Bone marrow (tissue), 2 donors: ENCODE data around the gene IL20.
A peak's percentile ranks its signal among the peaks of the same experiment; 100 is the strongest.

Source experiments
- DNase-seq, 2 donors: peaks; one replicate each; lab custom pipeline; 2025; lab: John Stamatoyannopoulos, UW

The IL20 gene

DNA sequence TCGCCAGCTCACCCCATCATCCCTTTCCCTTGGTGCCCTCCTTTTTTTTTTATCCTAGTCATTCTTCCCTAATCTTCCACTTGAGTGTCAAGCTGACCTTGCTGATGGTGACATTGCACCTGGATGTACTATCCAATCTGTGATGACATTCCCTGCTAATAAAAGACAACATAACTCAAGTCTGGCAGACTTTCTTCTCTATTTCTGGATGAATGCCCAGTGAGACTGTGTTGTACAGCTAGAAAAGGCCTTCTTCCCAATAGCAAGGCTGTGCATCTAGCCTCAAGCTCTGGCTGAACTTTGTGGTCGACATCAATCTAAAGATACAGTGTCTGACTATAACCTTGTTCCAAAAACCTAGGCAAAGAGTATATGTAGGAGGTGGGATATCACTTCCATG, 38.3 kb downstream of the IL20 start:
- DNase-seq, result no peak

DNA sequence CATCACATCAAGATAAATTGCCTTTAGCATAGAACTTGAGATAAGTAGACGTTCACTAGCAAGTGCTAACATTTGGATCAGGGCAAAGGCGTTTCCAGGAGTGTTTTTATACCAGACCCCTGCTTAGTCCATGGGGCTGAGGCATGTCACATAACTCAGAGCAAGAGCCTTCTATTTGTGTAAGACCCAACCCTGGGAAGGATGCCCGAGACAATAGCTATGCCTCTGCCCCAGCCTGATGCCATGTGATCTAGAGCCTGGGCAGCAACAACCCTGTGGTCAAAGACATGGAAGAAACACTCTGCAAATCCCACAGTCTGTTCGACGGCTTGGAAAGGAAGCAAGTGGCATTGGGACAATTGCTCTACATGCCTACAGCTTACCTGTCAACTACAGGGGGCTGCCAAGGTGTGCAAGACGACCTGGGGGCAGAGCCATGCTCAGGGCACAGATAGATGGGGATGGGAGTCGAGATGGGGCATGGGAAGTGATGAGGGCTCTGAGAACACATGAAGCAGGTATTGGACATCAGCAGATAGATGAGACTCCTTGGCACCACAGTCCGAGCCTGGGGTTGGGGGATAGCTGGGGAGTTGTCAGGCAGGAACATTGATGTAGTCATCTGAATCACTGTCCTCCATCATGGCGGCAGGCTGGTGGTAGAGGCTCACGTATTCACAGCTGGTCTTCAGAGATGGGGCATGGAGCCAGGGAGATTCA, 39.2 kb downstream of the IL20 start:
- DNase-seq, result no peak

DNA sequence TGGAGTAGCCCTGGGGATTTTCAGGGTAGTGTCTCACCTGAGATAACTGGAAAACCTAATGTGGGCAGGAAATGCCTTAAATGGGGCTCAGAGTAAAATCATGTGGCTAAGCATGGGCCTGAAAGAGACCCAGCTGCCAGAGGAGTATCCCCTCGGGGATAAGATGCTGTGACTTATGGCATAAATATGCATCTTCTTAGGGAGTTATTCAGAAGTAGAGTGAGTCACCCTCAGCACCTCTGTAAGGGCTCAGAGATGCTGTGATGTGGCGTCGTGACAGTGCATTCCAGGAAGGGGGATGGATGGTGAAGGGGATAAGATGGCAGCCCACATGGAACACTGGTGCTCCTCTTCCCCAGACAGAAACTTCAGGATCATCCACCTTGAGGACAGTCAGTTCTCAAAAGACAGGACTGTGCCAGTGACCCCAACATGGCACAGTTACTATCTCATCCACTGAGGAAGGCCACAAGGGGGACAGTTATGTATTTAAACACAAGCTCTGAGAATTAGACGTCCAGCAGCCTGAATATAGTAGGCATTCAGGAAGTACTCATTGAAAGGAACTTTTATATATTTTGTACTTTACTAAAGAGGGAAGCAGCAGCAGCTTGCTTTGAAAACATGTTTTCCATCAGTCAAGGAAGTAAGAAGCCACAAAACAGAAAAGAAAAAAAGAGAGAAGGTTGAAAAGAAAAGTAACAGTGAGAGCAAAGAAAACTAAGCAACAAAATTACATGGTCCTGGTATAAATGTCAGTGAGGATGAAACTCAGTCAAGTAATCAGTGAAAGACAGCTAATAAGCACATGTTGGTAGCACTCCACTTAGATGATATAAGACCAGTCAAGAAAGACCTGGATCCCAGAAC, 40.1 kb downstream of the IL20 start:
- DNase-seq, result peak in 1 of 2 donors; percentile 42

DNA sequence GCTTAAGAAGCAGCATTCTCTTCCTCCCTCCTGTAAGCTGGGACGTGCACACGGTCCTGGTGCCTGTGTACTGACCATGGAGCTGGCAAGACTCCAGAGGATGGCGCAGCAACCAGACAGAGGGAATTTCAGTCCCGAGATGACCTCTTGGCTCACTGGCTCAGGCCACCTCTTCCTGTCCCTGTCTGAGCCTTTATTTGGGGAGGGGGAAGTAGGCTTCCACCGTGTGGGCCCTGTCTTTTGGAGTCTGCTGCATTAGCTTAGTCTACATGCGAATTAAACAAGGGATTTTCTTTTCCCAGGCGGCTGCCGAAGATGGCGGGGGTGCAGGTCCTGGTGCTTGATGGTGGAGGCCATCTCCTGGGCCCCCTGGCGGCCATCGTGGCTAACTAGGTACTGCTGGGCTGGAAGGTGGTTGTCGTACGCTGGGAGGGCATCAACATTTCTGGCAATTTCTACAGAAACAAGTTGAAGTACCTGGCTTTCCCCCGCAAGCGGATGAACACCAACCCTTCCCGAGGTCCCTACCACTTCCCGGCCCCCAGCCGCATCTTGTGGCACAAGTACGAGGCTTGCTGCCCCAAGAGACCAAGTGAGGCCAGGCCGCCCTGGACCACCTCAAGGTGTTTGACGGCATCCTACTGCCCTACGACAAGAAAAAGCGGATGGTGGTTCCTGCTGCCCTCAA, 42.0 kb downstream of the IL20 start:
- no peak for DNase-seq

DNA sequence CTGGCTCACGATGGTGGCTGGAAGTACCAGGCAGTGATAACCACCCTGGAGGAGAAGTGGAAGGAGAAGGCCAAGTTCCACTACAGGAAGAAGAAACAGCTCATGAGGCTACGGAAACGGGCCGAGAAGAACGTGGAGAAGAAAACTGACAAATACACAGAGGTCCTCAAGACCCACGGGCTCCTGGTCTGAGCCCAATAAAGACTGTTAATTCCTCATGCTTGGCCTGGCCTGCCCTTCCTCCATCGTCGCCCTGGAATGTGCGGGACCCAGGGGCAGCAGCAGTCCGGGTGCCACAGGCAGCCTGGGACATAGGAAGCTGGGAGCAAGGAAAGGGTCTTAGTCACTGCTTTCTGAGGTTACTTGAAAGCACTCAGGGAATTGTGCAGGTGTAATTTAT, 42.6 kb downstream of the IL20 start:
- no peak for DNase-seq

DNA sequence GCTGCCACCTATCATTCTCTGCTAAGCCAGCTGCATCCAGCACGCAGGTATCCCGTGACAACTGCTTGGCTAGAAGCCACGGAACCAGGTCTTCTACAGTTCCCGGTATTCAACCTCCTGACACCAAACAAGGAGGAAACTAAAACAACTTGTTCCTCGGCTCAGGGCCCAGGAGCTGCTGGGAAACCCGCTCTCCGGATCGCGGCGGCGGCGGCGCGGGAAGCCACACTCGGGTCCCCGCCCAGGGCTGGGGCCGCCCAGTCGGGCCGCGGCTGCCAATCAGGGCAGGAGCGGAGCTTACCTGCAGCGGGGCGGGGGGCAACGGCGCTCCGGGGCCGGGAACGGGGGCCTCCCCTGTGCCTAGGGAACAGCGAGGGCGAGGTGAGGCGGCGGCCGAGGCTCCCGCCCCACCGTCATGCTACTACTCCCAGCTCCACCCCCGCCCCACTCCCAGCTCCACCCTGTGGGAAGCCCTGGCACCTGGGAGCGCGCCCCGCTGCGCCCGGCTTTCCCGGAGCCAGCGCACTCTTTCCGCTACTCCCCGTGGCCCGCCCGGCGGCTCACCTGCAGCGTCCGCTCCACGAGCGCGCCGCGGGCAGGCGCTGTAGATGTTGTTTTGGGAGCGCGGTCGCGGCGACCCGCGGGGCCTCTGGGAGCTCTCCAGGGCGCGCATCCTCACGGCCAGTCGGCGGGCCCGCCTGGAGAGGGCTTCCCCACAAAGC, 43.9 kb downstream of the IL20 start:
- DNase-seq, result no peak

DNA sequence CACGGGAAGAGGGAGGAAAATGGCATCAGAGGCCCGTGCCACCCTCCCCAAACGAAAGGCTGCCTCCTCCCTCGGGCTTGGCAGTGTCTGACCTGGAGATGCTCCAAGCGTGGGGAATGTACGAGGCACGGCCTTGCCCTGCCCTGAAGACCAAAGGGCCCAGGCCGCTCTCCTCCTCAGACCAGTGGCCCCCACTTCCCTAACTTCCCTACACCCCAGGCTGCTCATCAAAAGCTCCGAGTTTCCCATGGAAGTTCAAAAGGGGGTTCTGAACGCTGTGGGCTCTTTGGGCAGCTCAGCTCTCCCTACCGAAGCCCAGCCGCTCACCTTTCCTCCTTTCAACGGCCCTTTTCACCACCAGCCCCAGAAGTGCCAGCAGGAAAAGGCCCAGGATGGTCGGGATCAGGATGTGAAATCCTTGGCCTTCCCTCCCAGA, 44.5 kb downstream of the IL20 start:
- DNase-seq, result no peak

DNA sequence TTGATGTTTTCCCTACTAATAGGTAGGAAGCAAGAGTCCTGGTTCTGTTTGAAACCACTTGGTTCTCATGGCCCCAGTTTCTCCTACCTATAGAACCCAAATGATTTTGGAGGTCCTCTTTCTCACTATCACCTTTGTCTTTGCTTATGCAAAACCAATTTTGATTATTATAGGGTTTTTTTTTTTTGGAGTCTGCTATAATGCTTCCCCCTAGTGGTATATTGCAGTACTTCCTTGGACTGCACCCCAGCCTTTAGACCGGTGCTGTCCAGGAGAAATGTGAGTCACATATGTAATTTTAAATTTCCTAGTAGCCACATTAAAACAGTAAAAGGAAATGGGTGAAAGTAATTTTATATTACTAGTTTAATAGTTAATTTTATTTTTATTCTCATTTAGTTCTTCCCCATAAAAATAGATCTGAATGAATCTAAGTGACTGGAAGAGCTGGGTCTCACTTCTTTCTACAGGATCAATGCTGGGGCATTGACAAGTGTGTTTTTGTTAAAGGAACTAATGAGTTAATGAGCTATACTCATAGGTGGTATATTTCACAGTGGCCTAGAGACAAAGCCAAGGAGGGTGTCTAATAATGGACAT, 45.7 kb downstream of the IL20 start:
- peak in 1 of 2 donors; percentile 53 for DNase-seq

DNA sequence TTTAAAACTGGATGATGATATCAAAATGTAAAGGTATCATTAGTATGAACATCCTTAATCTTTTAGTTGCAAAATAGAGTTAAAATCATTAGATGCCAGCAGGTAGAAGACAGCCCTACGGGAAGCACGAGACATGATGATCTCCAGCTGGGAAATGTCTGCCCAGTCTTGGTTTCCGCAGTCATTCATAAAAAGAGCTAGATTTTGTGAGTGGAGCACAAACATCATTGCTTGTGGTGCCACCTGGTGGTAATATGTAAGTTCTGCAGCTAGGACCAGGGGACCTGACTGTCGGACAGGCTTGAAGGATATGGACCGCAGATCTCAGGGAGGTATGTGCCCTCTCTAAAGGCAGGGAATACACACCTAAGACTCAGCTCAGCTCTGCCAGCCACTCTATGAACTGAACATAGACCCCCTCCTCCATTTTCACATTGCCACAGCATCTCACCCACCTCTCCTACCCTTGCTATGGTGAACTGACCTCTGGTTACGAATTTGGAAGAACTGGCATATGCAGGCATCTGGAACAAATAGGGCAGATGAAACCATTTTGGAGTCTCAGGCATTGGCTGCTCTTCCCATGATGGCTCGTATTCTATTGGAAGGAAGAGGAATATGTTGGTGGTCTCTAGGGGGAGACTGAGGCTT, 47.1 kb downstream of the IL20 start:
- peak in 1 of 2 donors; percentile 66 for DNase-seq

DNA sequence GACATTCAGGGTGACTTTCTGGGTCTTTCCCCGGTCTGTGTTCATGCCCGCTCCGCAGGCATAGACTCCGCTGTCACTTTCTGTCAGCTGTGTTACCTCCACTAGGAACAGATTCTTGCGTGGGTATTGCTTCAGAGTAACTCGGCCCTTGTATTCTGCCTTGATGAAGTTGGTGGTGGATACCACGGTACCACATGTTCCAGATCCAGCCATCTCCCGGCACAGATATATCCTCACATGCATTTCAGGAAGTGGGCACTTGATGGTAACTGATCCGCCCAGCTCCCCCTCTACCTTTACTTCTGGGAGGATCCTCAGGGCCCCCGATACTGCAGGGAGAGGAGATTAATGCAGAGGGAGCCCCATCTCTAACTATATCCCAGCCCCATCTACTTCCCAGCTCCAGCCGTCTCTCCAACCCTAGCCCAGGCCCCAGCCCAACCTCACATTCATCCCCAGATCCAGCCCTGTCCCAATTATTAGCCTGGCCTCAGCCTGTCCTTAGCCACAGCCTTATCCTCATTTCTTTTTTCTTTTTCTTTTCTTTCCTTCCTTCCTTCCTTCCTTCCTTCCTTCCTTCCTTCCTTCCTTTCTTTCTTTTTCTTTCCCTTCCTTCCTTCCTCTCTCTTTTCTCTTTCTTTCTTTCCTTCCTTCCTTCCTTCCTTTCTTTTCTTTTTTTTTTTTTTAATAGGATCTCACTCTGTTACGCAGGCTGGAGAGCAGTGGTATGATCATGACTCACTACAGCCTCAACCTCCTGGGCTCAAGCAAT, 48.5 kb downstream of the IL20 start:
- DNase-seq, result no peak

DNA sequence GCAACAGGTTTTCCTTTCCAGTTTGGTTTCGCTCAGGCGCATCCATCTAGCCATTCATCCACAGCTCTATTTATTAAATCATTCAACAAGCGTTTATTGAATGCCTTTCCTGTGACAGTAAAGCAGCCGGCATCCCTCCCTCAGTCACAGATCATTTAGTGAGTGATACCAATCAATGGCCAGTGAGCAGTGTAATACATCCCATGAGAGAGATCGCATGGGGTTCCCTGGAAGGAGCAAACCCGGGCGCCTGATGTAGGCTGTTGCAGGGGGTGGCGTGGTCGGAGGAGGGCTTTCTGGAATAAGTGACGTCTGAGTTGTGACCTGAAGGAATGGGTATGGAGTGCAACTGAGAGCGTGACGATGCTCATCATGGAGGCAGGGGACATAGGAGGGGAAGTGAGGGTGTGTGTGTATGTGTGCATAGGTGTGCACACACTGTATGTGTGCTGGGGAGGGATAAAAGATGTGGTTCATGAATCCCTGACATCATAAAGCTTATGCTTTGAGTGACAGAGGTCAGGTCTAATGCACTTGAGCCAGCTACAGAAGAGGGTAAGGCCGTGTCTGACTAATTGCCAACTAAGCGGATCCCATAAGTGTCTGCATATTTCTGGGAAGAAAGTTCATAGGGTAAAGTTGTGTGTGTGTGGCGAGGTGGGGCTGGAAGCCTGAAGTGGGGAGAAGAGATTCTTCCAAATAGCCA, 49.8 kb downstream of the IL20 start:
- no peak for DNase-seq

DNA sequence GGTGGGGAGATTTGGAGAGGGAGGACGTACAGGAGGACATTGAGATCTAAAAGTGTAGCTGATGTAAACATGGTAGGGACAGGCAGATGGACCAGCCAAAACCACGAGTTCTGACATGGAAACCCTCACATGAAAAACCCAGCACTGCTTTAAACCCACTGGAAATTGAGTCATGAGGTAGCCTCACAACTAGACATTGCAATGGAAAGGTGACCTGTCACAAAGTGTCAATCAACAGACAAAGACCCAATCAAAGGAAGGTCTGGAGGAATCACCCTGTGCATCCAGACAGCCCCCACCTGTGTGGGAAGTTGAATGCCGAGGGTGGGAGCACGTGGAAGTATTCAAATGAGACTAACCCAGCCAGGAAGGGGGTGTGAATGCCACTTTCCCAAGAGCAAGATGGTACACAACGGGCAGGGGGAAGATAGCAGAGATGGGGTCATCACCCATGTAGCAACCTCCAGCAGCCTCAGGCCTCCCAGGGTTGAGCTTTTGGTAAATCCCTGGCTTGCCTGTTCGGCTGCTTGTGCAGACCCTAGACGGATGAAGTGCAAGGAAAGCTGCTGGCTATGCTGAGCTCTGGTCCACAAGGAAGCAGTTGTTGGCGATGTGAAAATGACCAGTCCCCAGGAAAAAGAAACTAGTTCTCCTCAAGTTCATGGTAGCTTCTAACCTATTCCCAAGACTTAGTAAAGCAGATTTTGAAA, 50.7 kb downstream of the IL20 start:
- DNase-seq, result no peak

DNA sequence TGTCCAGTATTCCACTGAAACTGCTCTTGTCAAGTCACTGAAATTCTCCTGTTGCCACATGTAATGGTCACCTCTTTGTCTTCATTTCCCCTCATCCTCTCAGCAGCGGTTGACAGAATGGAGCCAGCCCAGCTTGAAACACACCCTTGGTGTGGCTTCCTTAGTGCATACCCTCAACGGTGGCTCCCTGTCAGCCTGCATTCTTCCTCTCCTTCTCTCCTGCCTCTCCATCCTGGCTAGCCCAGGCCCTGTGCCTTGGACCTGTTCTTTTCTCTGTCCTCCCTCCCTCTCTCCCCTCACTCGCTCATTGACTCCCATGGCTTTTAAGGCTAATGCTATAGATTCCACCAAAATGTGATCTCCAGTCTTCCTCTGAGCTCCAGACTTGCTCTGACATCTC, 52.7 kb downstream of the IL20 start:
- DNase-seq, result no peak
